ENCODE measurements around the gene CHPF2. TPM values are rescaled to one million over a fixed set of nuclear protein-coding genes. Genes with fewer than 3 reads are reported as not detected.

Gene CHPF2
- total RNA-seq, 5 donors from 2014 or later (not counting 1 experiment from before 2014, with no cell fraction given) = 34.2 to 66.1 (median 64.1) TPM

DNA sequence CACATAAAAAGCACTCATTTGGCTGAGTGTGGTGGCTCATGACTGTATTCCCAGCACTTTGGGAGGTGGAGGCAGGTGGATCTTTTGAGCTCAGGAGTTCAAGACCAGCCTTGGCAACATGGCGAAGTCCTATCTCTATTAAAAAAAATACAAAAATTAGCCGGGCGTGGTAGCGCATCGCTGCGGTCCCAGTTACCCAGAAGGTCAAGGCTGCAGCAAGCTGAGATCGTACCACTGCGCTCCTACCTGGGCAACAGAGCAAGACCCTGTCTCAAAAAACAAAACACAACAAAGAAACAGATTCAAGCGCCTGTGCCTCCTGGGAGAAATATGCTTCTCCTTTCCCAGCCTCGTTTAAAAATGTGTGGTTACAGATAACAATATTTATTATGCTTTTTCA lies 3.0 kb upstream of the CHPF2 start:
- no peaks in the 10 kb centered on the region for H3K27me3 ChIP-seq (replicated peaks in 1 of 2; ENCODE audit: control insufficient read depth in 2 of 2, extremely low read depth in 1 of 2, insufficient read depth in 2 of 2, low read length in 1 of 2)
- no peak for DNase-seq
- ChIA-PET CTCF (no interaction called here), POLR2A (interaction anchor here in 1 of 2 donors (0.7 kb wide), 1 partner anchor 106 kb away, joined by 4 read pairs; no protein-coding TSS in a partner anchor)
- no peaks in the 10 kb centered on the region for H3K9me3 Mint-ChIP-seq
- peaks cover 16% of the 10 kb centered on the region for H3K36me3 Mint-ChIP-seq
- H3K4me3 ChIP-seq (ENCODE audit: control insufficient read depth in 1 of 2, extremely low read depth in 1 of 2, low read length in 1 of 2) = no peak overlapping the region
- peaks cover 63 to 64% (median 63%) of the 10 kb centered on the region in 3 donors for H3K4me1 Mint-ChIP-seq
- no peak overlapping the region for H3K27ac ChIP-seq (ENCODE audit: low read length)
- no peaks in the 10 kb centered on the region for H3K9me3 ChIP-seq
- WGBS (ENCODE audit: insufficient coverage) = no CpG with 5 or more reads among the region's 10 CpGs
- H3K27me3 Mint-ChIP-seq = no peaks in the 10 kb centered on the region
- ATAC-seq (replicated peaks in 1 of 4) = no peak
- H3K27ac Mint-ChIP-seq = no peak overlapping the region
- peaks cover 0 to 16% of the 10 kb centered on the region in 2 donors for H3K36me3 ChIP-seq (ENCODE audit: control insufficient read depth in 2 of 2, extremely low read depth in 1 of 2, insufficient read depth in 1 of 2, low read length in 1 of 2)
- no peak overlapping the region for H3K4me3 Mint-ChIP-seq
- H3K4me1 ChIP-seq (ENCODE audit: control insufficient read depth in 1 of 2, extremely low read depth in 1 of 2, insufficient read depth in 2 of 2, low read length in 2 of 2) = peaks cover 17 to 44% of the 10 kb centered on the region in 2 experiments

GRCh38 chr7:151231080-151231479 lies 1.2 kb upstream of the CHPF2 start:
- Mint-ChIP-seq H3K36me3 (peaks cover 3% of the 10 kb centered on the region), H3K4me1 (peaks cover 52 to 59% (median 57%) of the 10 kb centered on the region in 3 donors), H3K4me3 (peak overlapping the region; percentile 56 to 99 (median 96)), H3K27ac (no peak overlapping the region), H3K27me3 (no peaks in the 10 kb centered on the region), H3K9me3 (no peaks in the 10 kb centered on the region)
- ATAC-seq (replicated peaks in 1 of 4) (no peak), DNase-seq (no peak)
- no peaks in the 10 kb centered on the region for H3K9me3 ChIP-seq
- H3K27ac ChIP-seq (ENCODE audit: low read length) = no peak overlapping the region
- H3K4me3 ChIP-seq (ENCODE audit: control insufficient read depth in 1 of 2, extremely low read depth in 1 of 2, low read length in 1 of 2) = no peak overlapping the region
- ChIA-PET POLR2A (no interaction called here), CTCF (interaction anchor here in 1 of 2 donors (1.6 kb wide), 1 partner anchor 13 kb away, joined by 8 read pairs; no protein-coding TSS in a partner anchor)
- H3K36me3 ChIP-seq (ENCODE audit: control insufficient read depth in 2 of 2, extremely low read depth in 1 of 2, insufficient read depth in 1 of 2, low read length in 1 of 2) = peaks cover 3 to 21% of the 10 kb centered on the region in 2 donors
- peaks cover 10 to 48% of the 10 kb centered on the region in 2 experiments for H3K4me1 ChIP-seq (ENCODE audit: control insufficient read depth in 1 of 2, extremely low read depth in 1 of 2, insufficient read depth in 2 of 2, low read length in 2 of 2)
- no peaks in the 10 kb centered on the region for H3K27me3 ChIP-seq (replicated peaks in 1 of 2; ENCODE audit: control insufficient read depth in 2 of 2, extremely low read depth in 1 of 2, insufficient read depth in 2 of 2, low read length in 1 of 2)
- WGBS (ENCODE audit: insufficient coverage) = 100% methylated on average over 1 of the region's 1 CpG

DNA sequence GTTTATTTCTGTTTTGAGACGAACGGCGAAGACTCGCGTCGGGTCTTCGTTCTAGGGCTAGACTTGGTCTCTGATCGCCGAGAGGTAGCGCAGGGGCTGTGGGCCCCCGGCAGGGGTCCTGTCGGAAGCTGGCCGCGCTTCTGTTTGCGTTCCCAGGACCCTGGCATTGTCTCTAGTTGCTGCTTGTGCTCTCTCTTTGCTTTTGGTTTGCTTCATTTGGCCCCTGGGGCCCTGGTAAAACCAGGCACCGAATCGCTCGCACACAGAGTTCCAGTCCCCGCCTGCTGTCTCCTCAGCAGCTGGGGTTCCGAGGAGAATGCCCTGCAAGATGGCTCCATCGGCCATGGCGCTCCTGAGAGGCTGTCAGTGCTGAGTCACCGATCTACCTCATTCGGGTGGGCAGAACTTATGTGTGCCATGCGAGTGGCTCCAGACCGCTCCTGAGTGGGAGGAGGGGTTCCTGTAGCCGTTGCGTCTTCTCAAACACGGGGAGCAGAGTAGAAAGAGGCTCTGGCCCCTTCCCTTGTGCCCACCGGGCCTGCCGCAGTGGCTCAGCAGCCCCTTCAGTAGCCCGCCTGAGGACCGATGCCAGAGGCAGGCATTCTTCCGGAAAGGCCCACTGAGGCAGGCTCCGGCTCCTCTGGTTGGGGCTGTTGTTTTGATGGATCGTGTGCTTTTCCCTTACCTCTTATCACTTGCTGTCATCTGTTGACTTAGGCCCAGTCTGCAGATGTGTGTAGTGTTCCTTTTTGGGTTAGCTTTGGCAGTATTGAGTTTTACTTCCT lies 826 bp downstream of the CHPF2 start:
- peak overlapping the region; percentile 65 to 95 for H3K4me3 ChIP-seq (ENCODE audit: control insufficient read depth in 1 of 2, extremely low read depth in 1 of 2, low read length in 1 of 2)

DNA sequence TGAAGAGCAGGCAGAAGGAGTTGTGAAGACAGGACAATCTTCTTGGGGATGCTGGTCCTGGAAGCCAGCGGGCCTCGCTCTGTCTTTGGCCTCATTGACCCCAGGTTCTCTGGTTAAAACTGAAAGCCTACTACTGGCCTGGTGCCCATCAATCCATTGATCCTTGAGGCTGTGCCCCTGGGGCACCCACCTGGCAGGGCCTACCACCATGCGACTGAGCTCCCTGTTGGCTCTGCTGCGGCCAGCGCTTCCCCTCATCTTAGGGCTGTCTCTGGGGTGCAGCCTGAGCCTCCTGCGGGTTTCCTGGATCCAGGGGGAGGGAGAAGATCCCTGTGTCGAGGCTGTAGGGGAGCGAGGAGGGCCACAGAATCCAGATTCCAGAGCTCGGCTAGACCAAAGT lies 1.5 kb downstream of the CHPF2 start:
- Mint-ChIP-seq H3K27me3 (no peaks in the 10 kb centered on the region), H3K36me3 (peaks cover 9% of the 10 kb centered on the region), H3K4me1 (peaks cover 36 to 41% (median 38%) of the 10 kb centered on the region in 3 donors), H3K4me3 (peak overlapping the region; percentile 96 to 100 (median 99)), H3K27ac (peak overlapping the region; percentile 95), H3K9me3 (no peaks in the 10 kb centered on the region)
- ChIA-PET POLR2A (interaction anchor here (1.0 kb wide), 2 partner anchors 10 to 12 kb away, joined by 3 to 7 read pairs; no protein-coding TSS in a partner anchor), CTCF (interaction anchor here in 1 of 2 donors (1.8 kb wide), 1 partner anchor 10 kb away, joined by 5 read pairs; no protein-coding TSS in a partner anchor)
- peaks cover 6 to 33% of the 10 kb centered on the region in 2 experiments for H3K4me1 ChIP-seq (ENCODE audit: control insufficient read depth in 1 of 2, extremely low read depth in 1 of 2, insufficient read depth in 2 of 2, low read length in 2 of 2)
- DNase-seq (no peak), ATAC-seq (replicated peaks in 1 of 4) (no peak)
- peak overlapping the region in 1 of 2 donors; percentile 65 for H3K4me3 ChIP-seq (ENCODE audit: control insufficient read depth in 1 of 2, extremely low read depth in 1 of 2, low read length in 1 of 2)
- H3K27ac ChIP-seq (ENCODE audit: low read length) = no peak overlapping the region
- no peaks in the 10 kb centered on the region for H3K9me3 ChIP-seq
- H3K36me3 ChIP-seq (ENCODE audit: control insufficient read depth in 2 of 2, extremely low read depth in 1 of 2, insufficient read depth in 1 of 2, low read length in 1 of 2) = peaks cover 6 to 47% of the 10 kb centered on the region in 2 donors
- no peaks in the 10 kb centered on the region for H3K27me3 ChIP-seq (replicated peaks in 1 of 2; ENCODE audit: control insufficient read depth in 2 of 2, extremely low read depth in 1 of 2, insufficient read depth in 2 of 2, low read length in 1 of 2)
- 97% methylated on average over 3 of the region's 9 CpGs for WGBS (ENCODE audit: insufficient coverage)

More for the DNA sequence above, 826 bp downstream of the CHPF2 start:
- Mint-ChIP-seq H3K9me3 (no peaks in the 10 kb centered on the region), H3K27me3 (no peaks in the 10 kb centered on the region), H3K27ac (peak overlapping the region; percentile 95), H3K36me3 (peaks cover 9% of the 10 kb centered on the region), H3K4me3 (peak overlapping the region; percentile 96 to 100 (median 99)), H3K4me1 (peaks cover 40 to 42% (median 40%) of the 10 kb centered on the region in 3 donors)
- Histone ChIP-seq H3K36me3 (ENCODE audit: control insufficient read depth in 2 of 2, extremely low read depth in 1 of 2, insufficient read depth in 1 of 2, low read length in 1 of 2) (peaks cover 6 to 41% of the 10 kb centered on the region in 2 donors), H3K27ac (ENCODE audit: low read length) (peak overlapping the region; percentile 40), H3K4me1 (ENCODE audit: control insufficient read depth in 1 of 2, extremely low read depth in 1 of 2, insufficient read depth in 2 of 2, low read length in 2 of 2) (peaks cover 6 to 33% of the 10 kb centered on the region in 2 experiments), H3K27me3 (replicated peaks in 1 of 2; ENCODE audit: control insufficient read depth in 2 of 2, extremely low read depth in 1 of 2, insufficient read depth in 2 of 2, low read length in 1 of 2) (no peaks in the 10 kb centered on the region), H3K9me3 (no peaks in the 10 kb centered on the region)
- ATAC-seq (replicated peaks in 1 of 4) = peak; percentile 56 to 61 (median 57)
- POLR2A ChIA-PET = interaction anchor here in 1 of 2 donors (1.0 kb wide), 1 partner anchor 10 kb away, joined by 3 read pairs; no protein-coding TSS in a partner anchor
- DNase-seq = peak in 32 of 35 experiments; percentile 29 to 72 (median 50)
- CTCF ChIA-PET = interaction anchor here in 1 of 2 donors (0.9 to 1.8 kb wide), 3 partner anchors 11 kb away, joined by 3 to 8 read pairs (median 5); no protein-coding TSS in a partner anchor
- WGBS (ENCODE audit: insufficient coverage) = under 1% methylated on average over 27 of the region's 36 CpGs

GRCh38 chr7:151235091-151235787 lies 3.0 kb downstream of the CHPF2 start:
- Mint-ChIP-seq H3K27me3 (no peaks in the 10 kb centered on the region), H3K9me3 (no peaks in the 10 kb centered on the region), H3K36me3 (peaks cover 9% of the 10 kb centered on the region), H3K4me1 (peaks cover 36 to 41% (median 38%) of the 10 kb centered on the region in 3 donors), H3K27ac (no peak overlapping the region), H3K4me3 (peak overlapping the region in 2 of 3 donors; percentile 3 to 96)
- Histone ChIP-seq H3K4me1 (ENCODE audit: control insufficient read depth in 1 of 2, extremely low read depth in 1 of 2, insufficient read depth in 2 of 2, low read length in 2 of 2) (peaks cover 6 to 33% of the 10 kb centered on the region in 2 experiments), H3K27me3 (replicated peaks in 1 of 2; ENCODE audit: control insufficient read depth in 2 of 2, extremely low read depth in 1 of 2, insufficient read depth in 2 of 2, low read length in 1 of 2) (no peaks in the 10 kb centered on the region), H3K27ac (ENCODE audit: low read length) (no peak overlapping the region), H3K9me3 (no peaks in the 10 kb centered on the region), H3K36me3 (ENCODE audit: control insufficient read depth in 2 of 2, extremely low read depth in 1 of 2, insufficient read depth in 1 of 2, low read length in 1 of 2) (peaks cover 6 to 53% of the 10 kb centered on the region in 2 donors), H3K4me3 (ENCODE audit: control insufficient read depth in 1 of 2, extremely low read depth in 1 of 2, low read length in 1 of 2) (no peak overlapping the region)
- 97% methylated on average over 27 of the region's 28 CpGs for WGBS (ENCODE audit: insufficient coverage)
- CTCF ChIA-PET = no interaction called here
- POLR2A ChIA-PET = interaction anchor here in 1 of 2 donors (1.0 kb wide), 1 partner anchor 13 kb away, joined by 7 read pairs; no protein-coding TSS in a partner anchor
- DNase-seq (no peak), ATAC-seq (replicated peaks in 1 of 4) (no peak)

GRCh38 chr7:151236406-151236805 lies 4.1 kb downstream of the CHPF2 start:
- Histone ChIP-seq H3K4me3 (ENCODE audit: control insufficient read depth in 1 of 2, extremely low read depth in 1 of 2, low read length in 1 of 2) (no peak overlapping the region), H3K27ac (ENCODE audit: low read length) (no peak overlapping the region), H3K27me3 (replicated peaks in 1 of 2; ENCODE audit: control insufficient read depth in 2 of 2, extremely low read depth in 1 of 2, insufficient read depth in 2 of 2, low read length in 1 of 2) (no peaks in the 10 kb centered on the region), H3K9me3 (no peaks in the 10 kb centered on the region), H3K4me1 (ENCODE audit: control insufficient read depth in 1 of 2, extremely low read depth in 1 of 2, insufficient read depth in 2 of 2, low read length in 2 of 2) (peaks cover 6 to 33% of the 10 kb centered on the region in 2 experiments), H3K36me3 (ENCODE audit: control insufficient read depth in 2 of 2, extremely low read depth in 1 of 2, insufficient read depth in 1 of 2, low read length in 1 of 2) (peaks cover 6 to 53% of the 10 kb centered on the region in 2 donors)
- DNase-seq (no peak), ATAC-seq (replicated peaks in 1 of 4) (no peak)
- Mint-ChIP-seq H3K27ac (no peak overlapping the region), H3K36me3 (peaks cover 9% of the 10 kb centered on the region), H3K4me1 (peaks cover 36 to 37% (median 37%) of the 10 kb centered on the region in 3 donors), H3K27me3 (no peaks in the 10 kb centered on the region), H3K9me3 (no peaks in the 10 kb centered on the region), H3K4me3 (no peak overlapping the region)
- WGBS (ENCODE audit: insufficient coverage) = 98% methylated on average over 11 of the region's 13 CpGs
- POLR2A ChIA-PET = interaction anchor here in 1 of 2 donors (0.6 kb wide), 1 partner anchor 1228 kb away, joined by 3 read pairs; no protein-coding TSS in a partner anchor
- CTCF ChIA-PET = interaction anchor here (0.7 kb wide), 2 partner anchors 10 to 11 kb away, joined by 3 read pairs; no protein-coding TSS in a partner anchor

All from T-cell (primary cell).